Myocyte (in vitro differentiated cells): Measurements from ENCODE around the gene NPAS4. TPM values are rescaled to one million over a fixed set of nuclear protein-coding genes. Genes with fewer than 3 reads are reported as not detected.
"Not testable (repeated sequence)": the region's sequence is repeated elsewhere in the genome, so short reads cannot be mapped to it uniquely, and the experiment has no call there.

Source experiments
- DNase-seq: peaks from one replicate; pipeline ENCODE4 v3.0.0-alpha.2; 2012; ENCODE audit warnings: low read depth
- total RNA-seq: library from RNA; depleted of rRNA; stranded (reverse); fragments of >200 nt; gene quantifications from 2 replicates; pipeline ENCODE4 v1.2.3, GENCODE V29; 2014

Gene NPAS4
- total RNA-seq, 1 donor from 2014 or later = not detected

DNA sequence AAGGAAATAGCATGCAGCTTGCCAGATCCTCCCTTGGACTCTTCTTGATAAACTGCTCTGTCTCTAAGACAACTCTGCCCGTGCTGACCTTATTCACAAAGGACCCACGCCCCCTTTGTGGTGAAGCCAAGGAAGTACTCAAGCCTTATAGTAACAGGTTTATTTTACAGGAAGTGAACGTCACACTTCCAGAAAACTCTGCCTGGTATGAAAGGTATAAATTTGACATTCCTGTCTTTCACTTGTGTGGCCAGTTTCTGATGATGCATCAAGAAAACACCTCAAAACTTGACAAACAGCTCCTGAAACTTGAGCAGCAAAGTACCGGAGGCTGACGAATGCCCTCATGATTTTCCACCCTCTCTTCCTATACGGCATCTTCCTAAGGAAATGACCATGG is 33.4 kb downstream of the NPAS4 start:
- no peak for DNase-seq

DNA sequence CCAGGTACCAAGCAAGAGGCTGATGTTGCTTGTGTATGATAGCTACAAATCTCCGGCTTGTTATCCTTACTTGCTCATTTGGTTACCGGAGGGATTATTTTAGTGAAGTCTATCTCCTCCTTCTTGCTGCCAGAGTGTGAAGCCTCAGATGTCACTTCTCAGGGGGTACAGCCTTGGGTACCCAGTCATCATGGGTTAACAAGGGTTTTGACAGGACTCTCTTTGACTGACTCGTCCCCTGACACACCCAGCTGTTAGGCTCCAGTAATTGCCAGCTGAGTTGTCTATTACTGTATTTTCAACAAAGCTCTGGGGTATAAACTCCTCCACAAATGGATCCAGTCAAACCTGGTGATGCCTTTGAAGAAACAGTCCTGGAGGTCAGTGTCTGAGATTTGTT is 34.0 kb downstream of the NPAS4 start:
- no peak for DNase-seq

DNA sequence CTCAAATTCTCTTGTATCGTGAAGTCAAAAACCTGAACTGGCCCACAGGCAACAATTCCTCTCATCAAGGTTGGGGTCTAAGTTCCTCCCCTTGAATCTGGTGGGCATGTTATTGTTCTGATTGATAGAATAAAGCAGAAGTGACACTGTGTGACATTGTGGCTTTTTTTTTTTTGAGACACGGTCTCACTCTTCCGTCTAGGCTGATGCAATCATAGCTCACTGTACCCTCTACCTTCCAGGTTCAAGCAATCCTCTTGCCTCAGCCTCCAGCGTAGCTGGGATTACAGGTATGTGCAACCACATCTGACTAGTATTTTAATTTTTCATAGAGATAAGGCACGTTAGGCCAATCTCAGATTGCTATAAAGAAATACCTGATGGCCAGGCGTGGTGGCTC is 37.0 kb downstream of the NPAS4 start:
- DNase-seq = no peak

DNA sequence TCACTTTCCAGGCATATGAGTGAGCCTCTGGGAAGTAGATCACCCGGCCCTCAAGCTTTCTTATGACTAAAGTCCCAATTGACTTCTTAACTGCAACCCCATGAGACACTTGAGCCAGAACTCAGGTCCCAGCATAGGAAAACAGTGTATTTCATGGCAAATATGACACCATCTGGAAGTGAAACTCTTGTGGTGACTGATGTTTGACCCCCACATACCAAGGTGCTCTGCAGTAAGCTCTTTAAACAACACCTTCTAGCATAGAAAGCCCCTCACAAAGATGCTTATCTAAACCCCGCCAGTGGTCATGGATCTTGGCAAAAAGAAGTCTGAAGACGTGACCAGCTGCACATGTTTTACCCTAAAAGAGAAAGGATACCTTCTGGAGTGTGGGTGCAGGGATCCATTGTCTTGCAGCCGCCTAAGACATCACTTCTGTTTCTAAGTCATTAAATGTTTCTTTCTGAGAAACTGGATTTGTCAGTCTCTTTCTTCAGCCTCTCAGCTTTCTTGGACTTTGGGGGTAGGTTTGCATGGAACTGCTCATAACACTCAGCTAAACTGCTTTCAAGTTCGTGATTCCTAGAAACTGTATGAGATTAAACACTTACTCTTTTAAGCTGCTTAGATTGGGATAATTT is 38.4 kb downstream of the NPAS4 start:
- no peak for DNase-seq

DNA sequence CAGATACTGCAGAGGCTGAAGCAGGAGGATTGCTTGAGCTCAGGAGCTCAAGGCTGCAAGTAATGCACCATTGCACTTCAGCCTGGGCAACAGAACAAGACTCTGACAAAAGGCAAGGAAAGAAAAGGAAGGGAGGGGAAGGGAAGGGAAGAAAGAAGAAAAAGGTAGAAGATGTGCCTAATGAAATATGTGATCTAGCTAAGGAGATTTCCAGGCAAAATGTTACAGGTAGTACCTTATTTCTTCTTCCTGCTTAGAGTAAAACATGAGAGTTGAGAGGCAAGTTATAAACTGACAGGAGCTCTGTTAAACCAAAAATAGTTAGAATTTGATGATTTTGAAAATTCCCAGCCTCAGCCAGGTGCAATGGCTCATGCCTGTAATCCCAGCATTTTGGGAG is 41.2 kb downstream of the NPAS4 start:
- no peak for DNase-seq

DNA sequence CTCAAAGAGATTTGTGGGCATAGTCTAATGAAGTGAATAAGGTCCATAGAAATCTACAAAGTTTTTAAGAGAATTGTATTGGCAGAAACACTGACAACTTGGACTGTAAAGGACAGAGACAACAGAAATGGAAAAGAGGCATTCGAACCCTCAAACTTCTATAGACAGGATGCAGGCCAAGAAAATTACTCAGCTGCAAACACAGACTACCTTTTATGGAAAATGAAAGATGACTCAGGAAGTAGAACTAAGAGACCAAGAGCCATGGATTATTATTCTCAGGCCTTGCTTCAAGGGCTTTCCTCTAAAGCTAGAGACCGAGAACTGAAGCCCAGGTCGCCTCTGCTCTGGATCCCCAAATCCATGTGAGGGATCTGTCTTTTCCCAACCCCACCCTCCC is 42.1 kb downstream of the NPAS4 start:
- no peak for DNase-seq

DNA sequence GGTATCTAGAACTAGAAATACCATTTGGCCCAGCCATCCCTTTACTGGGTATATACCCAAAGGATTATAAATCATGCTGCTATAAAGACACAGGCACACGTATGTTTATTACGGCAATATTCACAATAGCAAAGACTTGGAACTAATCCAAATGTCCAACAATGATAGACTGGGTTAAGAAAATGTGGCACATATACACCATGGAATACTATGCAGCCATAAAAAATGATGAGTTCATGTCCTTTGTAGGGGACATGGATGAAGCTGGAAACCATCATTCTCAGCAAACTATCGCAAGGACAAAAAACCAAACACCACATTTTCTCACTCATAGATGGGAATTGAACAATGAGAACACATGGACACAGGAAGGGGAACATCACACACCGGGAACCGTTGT is 43.3 kb downstream of the NPAS4 start:
- DNase-seq = not testable (repeated sequence)

DNA sequence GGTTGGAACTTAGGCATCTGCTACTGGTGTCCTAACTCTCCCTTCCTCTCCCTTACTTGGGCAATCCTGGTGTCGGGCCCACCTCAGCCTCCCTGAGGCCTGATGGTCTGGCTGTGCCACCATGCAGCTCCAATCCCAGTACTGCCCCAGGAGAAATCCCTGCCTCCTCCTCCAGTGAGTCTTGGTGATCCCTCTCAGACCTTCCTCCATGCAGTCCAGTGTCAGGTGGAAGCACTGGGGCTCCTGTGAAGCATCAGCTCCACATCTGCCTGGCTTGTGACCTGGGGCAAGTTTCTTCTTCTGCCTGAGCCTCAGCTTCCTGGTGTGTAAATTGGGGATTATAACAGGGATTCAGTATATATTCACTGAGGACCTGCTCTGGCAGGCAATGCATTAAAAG is 44.1 kb downstream of the NPAS4 start:
- no peak for DNase-seq

DNA sequence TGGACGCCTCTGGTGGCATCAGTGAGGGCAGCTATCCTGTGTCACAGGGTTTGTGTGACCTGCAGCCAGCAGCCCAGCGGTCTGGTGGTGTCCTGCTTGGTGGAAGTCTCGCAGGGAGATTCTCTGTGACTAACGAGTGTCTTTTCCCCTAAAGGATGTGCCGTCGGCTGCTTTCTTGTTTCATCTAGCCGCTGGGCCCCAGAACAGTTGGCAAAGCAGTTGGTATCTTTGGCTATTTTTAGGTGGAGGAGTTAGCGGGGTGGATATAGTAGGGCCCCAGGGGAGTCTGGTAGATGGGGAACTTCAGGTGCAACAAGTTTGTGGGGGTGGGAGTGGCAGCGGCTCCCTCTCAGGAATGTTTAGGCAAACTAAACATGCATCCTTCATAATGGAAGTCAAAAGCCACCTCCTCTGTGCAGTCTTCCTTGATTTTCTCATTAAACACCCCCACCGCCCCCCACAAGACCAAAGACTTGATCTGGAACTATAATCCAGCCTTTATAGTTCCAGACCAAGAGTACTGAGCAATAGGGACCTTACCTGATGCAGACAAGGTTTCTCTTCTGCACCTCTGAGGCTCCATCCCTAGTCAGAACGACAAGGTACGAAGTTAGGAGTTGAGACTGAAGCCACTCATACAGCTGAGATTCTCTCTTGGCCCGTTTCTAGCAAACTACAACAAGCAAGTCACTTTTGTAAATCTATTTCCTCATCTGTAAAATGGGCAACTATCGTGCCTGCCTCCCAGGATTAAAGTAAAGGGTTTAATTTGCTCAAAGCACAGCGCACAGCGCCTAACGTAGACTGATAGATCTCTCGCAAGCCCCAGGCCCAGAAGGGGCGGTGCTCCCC is 44.8 kb downstream of the NPAS4 start:
- peak; percentile 79 for DNase-seq

DNA sequence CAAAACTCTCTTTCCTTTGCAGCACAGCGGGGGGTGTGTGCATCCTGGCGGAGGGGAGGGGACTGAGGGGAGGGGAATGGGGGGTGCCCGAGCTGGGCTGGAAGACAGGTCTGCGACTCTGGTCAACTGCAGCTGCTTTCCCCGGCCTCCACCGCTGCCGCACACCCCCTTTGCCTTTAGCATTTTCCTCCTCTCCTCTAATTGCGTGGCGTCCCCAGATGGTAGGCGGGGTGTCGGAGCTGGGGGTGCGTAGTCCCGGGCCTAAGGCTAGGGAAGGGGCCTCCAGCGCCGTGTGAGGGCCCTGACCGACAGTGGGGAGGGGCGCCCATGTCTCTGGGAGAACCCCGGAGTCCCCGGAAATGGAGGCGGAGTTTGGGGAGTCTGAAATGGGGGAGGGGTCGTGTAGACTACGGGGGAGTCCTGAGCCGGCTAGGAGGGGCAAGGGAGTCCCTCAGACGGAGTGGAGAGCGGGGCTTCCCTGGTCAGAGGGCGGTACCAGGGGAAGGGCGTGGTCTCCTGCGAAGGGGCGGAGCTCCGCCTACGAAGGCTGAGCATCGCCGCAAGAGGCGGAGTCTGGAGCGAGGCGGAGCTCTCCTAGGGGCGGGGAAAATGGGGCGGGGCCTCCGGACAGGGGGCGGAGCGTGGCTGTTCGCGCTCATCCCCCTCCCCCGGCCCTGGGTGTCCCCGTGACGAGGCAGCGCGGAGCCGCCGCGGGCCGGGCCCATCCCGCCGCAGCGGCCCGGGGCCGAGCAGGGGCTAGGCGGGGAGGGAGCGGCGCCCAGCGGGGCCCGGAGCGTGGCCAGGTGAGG is 45.6 kb downstream of the NPAS4 start, which contains the start of gene PELI3:
Gene PELI3, plus strand, starts transcription at position 681 of the 809 bp plus-strand sequence. CDS start 1,224 bp downstream, outside the sequence.
- DNase-seq = peak; percentile 91

DNA sequence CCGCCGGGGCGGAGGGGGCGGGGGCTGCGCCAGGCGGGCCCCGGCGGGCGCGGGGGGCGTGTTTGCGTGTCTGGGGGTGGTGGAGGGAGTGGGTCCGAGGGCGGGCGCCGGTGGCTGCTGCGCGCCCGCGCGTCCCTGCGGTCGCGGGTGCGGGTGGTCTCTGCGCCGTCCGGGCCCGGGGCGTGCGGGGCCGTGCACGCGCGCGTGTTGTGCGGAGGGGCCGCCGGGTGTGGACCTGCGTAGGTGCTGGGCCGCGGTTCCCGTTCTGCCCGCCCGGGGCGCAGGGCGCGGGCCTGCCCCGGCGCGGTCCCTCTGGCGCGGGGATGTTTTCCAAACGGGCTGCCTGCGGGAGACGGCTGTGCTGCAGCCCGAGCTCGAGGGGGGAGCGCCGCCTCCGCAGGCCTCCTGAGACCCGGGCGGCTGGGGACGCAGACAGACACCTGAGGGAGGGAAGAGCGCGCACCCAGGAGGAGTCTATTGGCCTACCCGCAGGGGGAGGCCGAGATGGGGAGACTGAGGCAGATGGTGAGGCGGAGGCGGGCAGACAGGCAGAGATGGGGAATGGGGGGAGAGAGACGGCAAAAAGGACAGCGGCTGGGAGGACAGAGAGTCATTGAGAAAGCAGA is 46.3 kb downstream of the NPAS4 start:
- DNase-seq = peak; percentile 22

DNA sequence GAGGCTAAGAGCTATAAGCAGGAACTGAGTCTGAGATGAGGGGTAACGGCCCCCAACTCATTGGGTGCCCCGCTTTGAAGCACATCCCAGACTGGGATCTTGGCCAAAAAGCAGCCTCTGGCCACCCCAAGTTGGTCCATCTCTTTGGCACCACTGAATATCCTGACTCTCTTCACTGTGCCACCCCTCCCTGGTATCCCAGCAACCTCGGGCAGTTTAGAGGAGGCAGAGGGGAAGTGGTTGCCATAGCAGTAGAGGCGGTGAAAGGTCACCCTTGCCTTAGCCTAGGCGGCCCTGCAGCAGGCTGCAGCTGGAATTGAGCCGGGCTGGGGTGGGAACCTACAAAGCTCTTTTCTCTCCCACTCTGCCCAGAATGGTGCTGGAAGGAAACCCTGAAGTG is 46.9 kb downstream of the NPAS4 start:
- DNase-seq = no peak

DNA sequence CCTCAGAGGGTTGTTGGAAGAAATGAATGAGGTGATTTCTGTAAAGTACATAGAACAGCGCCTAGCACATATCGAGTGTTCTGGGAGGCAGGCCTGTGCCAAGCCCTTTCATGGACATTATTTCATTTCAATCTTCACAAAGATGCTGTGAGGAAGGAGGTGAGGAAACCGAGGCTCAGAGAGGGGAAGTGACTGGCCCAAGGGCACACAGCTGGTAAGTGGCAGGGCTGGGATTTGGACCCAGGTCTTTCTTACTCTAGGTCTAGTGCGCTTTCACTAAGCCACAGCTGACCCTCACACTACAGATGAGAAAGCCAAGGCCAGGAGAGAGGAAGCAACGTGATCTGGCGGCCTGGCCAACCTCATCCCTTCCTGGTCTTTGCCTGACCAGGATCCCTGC is 47.9 kb downstream of the NPAS4 start:
- no peak for DNase-seq

DNA sequence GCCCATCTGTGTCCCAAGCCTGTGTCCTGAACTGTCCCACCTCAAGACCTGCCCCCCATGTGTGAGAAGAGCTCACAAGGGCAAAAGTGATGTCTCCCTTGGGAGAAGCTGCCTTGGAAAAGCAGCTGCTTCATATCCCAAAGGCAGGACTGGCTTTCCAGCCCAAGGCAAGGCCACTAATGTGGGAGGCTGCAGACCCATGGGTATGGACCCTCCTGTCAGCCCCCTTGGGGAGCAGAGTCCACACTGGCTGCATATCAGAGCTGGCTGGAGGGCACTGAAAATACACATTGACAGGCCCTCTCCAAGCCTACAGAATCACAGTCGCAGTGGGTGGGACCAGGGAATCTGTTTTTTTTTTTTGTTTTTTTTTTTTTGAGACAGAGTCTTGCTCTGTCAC is 48.6 kb downstream of the NPAS4 start:
- DNase-seq = no peak

DNA sequence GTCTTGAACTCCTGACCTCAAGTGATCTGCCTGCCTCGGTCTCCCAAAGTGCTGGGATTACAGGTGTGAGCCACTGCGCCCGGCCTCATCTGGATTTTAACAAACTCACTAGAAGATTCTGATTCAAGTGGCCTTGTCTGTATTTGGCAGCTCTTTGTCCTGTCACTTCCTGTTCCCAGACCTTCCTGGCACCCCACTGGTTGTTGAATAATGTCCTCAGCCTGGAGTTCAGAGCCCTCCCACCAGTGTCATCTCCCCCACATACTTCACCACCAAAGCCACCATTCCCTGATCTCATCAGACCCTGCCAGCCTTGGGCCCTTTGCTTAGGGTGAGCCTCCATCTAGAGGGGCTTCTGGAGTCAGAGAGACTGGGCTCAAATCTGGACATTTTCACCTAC is 49.2 kb downstream of the NPAS4 start:
- no peak for DNase-seq

DNA sequence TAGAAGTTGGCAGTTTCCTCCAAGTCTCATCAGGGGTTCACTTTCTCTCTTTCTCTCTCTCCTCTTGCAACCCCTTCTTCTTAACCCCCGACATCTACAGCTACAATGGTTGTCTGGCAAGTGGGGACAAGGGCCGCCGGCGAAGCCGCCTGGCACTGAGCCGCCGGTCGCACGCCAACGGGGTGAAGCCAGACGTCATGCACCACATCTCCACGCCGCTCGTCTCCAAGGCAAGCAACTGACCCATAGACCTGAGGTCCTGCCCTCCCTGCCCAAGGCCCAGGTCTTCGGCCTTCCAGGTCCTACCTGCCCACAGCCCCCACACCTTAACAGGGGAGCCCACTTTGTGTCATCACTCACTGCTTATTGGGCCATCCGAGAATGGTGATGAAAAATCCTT is 50.3 kb downstream of the NPAS4 start:
- DNase-seq = no peak

DNA sequence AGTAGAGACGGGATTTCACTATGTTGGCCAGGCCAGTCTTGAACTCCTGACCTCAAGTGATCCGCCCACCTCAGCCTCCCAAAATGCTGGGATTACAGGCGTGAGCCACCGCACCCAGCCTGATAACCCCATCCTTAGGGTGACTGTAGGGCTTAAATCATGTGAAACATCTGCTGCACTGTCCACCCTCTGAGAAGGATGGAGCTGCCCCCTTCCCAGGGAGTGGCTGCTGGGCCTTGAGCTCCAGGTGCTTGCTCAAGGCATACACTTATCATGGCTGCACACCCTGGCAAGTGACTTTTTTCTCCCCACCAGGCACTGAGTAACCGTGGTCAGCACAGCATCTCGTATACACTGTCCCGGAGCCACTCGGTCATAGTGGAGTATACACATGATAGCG is 51.2 kb downstream of the NPAS4 start:
- no peak for DNase-seq

DNA sequence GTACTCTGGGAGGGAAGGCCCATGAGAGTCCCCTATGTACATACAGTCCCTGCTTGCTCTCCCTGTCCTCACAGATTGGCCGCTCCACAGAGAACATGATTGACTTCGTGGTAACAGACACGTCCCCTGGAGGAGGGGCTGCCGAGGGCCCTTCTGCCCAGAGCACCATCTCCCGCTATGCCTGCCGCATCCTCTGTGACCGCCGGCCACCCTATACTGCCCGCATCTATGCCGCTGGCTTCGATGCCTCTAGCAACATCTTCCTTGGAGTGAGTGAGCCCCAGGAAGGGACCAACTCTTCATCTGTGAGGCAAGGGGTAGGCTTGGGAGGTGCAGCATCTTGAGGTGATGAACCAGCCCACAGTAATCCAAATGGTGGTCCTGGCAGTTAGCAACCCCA is 52.3 kb downstream of the NPAS4 start:
- no peak for DNase-seq

DNA sequence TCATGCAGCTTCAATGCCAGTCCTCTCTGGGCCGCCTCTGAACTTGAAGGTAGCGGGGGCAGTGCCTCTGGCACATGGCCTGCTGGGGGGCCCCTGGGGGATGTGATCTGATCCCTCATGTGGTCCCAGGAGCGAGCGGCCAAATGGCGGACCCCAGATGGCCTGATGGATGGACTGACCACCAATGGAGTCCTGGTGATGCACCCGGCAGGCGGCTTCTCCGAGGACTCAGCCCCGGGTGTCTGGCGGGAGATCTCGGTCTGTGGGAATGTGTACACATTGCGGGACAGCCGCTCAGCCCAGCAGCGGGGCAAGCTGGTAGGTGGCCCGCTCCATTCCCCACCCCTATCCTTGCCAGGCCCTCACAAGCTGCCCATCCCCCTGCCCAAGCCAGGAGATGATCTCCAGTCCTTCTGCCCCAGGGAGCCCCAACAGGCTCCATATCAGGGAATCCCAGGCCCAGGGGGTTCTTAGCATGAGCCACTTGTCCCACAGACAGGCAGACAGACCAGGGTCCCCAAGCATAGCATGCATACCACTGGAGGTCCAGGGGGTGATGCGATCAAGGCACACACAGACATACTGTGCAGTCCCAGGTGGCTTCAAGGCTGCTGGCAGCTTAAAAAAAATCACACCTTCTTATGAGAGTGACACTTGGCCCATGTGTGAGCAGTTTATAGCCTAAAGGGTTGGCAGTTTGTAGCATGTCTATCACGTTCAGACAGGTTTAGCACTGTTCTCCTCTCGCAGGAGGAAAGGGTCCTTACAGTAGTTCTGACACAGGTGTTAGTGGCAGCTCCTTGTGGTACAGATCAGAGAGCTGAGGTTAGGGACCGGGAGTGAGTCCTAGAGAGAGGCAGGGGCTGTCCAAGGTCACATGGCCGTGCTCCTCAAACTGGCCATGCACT is 53.0 kb downstream of the NPAS4 start:
- DNase-seq = no peak
